ENCODE results near the gene MIER3. TPM values are rescaled to one million over a fixed set of nuclear protein-coding genes. Genes with fewer than 3 reads are reported as not detected.

The MIER3 gene, protein sequence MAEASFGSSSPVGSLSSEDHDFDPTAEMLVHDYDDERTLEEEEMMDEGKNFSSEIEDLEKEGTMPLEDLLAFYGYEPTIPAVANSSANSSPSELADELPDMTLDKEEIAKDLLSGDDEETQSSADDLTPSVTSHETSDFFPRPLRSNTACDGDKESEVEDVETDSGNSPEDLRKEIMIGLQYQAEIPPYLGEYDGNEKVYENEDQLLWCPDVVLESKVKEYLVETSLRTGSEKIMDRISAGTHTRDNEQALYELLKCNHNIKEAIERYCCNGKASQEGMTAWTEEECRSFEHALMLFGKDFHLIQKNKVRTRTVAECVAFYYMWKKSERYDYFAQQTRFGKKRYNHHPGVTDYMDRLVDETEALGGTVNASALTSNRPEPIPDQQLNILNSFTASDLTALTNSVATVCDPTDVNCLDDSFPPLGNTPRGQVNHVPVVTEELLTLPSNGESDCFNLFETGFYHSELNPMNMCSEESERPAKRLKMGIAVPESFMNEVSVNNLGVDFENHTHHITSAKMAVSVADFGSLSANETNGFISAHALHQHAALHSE
- total RNA-seq (23.1 TPM), polyA plus RNA-seq (10 to 100 TPM in 1 of 4 donors, 1 to 10 TPM in 3; 6.1 to 12.4 (median 6.7) TPM)

DNA sequence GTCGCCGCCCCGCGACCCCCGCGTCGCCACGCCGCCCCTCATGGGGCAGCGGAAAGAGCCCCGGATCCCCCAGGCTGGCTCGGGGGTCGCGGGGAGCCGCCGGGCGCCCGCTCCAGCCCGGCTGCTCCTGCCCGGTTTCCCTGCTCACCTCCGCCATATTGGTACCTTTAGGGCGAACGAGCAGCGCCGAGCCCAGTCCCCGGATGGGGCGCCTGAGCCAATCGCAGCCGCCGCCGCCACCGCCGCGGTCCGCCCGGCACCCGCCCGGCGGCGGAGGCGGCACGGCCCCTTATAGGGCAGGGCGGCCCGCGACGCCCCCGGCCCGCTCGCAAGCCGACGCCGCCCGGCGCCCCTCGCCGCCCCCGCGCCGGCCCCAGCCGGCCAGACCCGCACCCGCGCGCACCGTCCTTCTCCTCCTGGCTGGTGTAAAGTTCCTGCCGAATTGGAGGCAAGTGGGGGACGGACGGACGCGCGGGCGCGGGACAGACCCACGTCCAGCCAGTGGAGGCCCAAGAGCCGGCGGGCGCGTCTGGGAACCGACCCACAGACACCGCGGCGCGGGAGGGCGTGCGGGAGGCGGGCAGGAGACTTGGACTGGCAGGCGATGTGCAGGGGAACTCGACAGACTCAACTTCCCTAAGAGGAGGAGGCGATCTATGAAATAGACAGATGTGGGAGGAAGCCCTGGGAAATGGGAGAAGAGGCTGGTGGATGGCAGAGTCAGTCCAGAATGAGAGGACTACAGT is at the start of gene MIER3:
TSS of gene MIER3 (minus strand) at position 178 of the 746 bp plus-strand sequence. CDS start at position 157, 21 bp downstream.
- peak within 1 kb of the TSS; percentile 79 for H3K4me3 ChIP-seq (ENCODE audit: low read depth, low read length)
- Mint-ChIP-seq H3K4me3 (peak within 1 kb of the TSS; percentile 95 to 98 (median 96)), H3K4me1 (peaks cover 15 to 27% (median 17%) of the 10 kb centered on the region in 4 donors), H3K9me3 (no peaks in the 10 kb centered on the region), H3K27me3 (peaks cover 38% of the 10 kb centered on the region), H3K36me3 (no peaks in the 10 kb centered on the region), H3K27ac (peak within 1 kb of the TSS; percentile 32 to 92 (median 90))
- no peaks in the 10 kb centered on the region for H3K36me3 ChIP-seq (ENCODE audit: control insufficient read depth, insufficient read depth, low read length)
- H3K27ac ChIP-seq (ENCODE audit: insufficient read depth, low read length, poor library complexity, severe bottlenecking) = peak within 1 kb of the TSS; percentile 39
- H3K4me1 ChIP-seq (ENCODE audit: control insufficient read depth, insufficient read depth, low read length, poor library complexity, severe bottlenecking) = peaks cover 22% of the 10 kb centered on the region
- ATAC-seq (ENCODE audit: low read depth in 2 of 2) (peak; percentile 94), DNase-seq (peak; percentile 73 to 80 (median 78))
- H3K9me3 ChIP-seq (ENCODE audit: control insufficient read depth in 2 of 2, low read length in 2 of 2) = no peaks in the 10 kb centered on the region
- H3K27me3 ChIP-seq (ENCODE audit: control insufficient read depth, insufficient read depth, low read length) = peaks cover 38% of the 10 kb centered on the region

DNA sequence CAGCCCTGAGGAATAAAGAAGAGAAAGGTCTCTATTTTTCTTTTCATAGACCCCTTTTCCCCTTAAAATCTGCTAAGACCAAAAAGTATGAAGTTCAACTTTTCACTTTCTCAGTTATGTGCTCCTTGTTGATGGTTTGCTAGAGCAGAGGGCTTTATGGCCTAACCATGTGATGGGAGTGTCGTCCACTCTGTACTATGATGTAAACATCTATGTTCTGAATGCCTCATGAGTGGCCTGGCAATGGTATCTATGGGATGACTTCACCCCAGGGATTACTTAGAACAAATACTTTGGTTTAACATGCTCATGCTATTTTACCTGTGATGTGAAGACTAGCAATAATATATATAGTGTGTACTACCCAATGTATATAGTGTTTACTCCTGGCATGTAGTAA is 43.7 kb upstream of the MIER3 start:
- Mint-ChIP-seq H3K36me3 (no peaks in the 10 kb centered on the region), H3K4me3 (no peak overlapping the region), H3K4me1 (no peaks in the 10 kb centered on the region), H3K9me3 (peaks cover 0 to 1% (median 0%) of the 10 kb centered on the region in 7 donors), H3K27ac (no peak overlapping the region), H3K27me3 (peaks cover 27% of the 10 kb centered on the region)
- Histone ChIP-seq H3K4me1 (ENCODE audit: control insufficient read depth, insufficient read depth, low read length, poor library complexity, severe bottlenecking) (no peaks in the 10 kb centered on the region), H3K27me3 (ENCODE audit: control insufficient read depth, insufficient read depth, low read length) (peaks cover 23% of the 10 kb centered on the region), H3K9me3 (ENCODE audit: control insufficient read depth in 2 of 2, low read length in 2 of 2) (no peaks in the 10 kb centered on the region), H3K36me3 (ENCODE audit: control insufficient read depth, insufficient read depth, low read length) (no peaks in the 10 kb centered on the region), H3K27ac (ENCODE audit: insufficient read depth, low read length, poor library complexity, severe bottlenecking) (no peak overlapping the region), H3K4me3 (ENCODE audit: low read depth, low read length) (no peak overlapping the region)
- DNase-seq = no peak
- no peak for ATAC-seq (ENCODE audit: low read depth in 2 of 2)

DNA sequence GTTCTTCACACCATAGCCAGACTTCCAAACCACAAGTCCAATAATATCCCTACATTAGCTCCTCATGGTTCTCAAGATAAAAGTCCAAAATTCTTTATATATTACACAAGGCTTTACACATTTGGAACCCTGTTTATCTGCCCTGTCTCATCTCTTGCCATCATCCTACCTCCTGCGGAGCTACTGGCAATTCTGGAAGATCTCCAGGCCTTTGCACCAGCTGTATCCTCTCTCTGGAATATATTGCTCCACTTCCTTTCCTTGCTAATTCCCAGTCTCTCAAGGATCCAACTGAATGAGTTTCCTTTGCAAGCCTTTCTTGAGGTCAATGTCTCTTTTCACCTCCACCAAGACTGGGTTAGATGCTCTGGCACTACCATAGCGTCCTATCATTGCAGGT is 41.3 kb upstream of the MIER3 start:
- Mint-ChIP-seq H3K27ac (peak overlapping the region in 1 of 3 donors; percentile 1), H3K4me3 (no peak overlapping the region)

DNA sequence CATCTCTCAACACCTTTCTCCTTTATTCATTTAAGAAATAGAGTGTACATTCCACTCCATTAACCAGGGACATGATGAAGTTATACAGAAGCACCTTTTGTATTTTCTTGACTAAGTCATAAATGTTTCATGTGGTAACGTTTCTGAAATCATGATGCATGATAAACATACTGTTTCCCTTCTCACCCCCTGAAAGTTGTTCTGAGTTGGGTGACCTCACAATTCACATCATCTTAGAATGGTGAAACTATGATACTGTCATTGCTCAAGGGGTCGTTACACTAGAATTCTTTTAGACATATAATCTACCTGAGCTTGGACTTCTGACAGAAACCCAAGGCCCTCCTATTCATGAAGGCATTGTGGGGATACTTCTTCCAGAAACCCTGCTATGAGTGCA is 37.8 kb upstream of the MIER3 start:
- no peaks in the 10 kb centered on the region for H3K36me3 ChIP-seq (ENCODE audit: control insufficient read depth, insufficient read depth, low read length)
- no peak overlapping the region for H3K4me3 ChIP-seq (ENCODE audit: low read depth, low read length)
- H3K4me3 Mint-ChIP-seq = no peak overlapping the region
- H3K9me3 ChIP-seq (ENCODE audit: control insufficient read depth in 2 of 2, low read length in 2 of 2) = no peaks in the 10 kb centered on the region
- H3K36me3 Mint-ChIP-seq = no peaks in the 10 kb centered on the region
- peaks cover 8% of the 10 kb centered on the region for H3K27me3 Mint-ChIP-seq
- no peak overlapping the region for H3K27ac Mint-ChIP-seq
- DNase-seq (no peak), ATAC-seq (ENCODE audit: low read depth in 2 of 2) (no peak)
- no peak overlapping the region for H3K27ac ChIP-seq (ENCODE audit: insufficient read depth, low read length, poor library complexity, severe bottlenecking)
- peaks cover 0 to under 1% (median 0%) of the 10 kb centered on the region in 4 donors for H3K4me1 Mint-ChIP-seq
- H3K9me3 Mint-ChIP-seq = peaks cover 0 to 1% (median 0%) of the 10 kb centered on the region in 7 donors
- H3K27me3 ChIP-seq (ENCODE audit: control insufficient read depth, insufficient read depth, low read length) = peaks cover 12% of the 10 kb centered on the region
- no peaks in the 10 kb centered on the region for H3K4me1 ChIP-seq (ENCODE audit: control insufficient read depth, insufficient read depth, low read length, poor library complexity, severe bottlenecking)

More for the DNA sequence above, 41.3 kb upstream of the MIER3 start:
- H3K4me3 ChIP-seq (ENCODE audit: low read depth, low read length) = no peak overlapping the region
- H3K27me3 Mint-ChIP-seq = peaks cover 23% of the 10 kb centered on the region
- H3K4me1 ChIP-seq (ENCODE audit: control insufficient read depth, insufficient read depth, low read length, poor library complexity, severe bottlenecking) = no peaks in the 10 kb centered on the region
- H3K27ac ChIP-seq (ENCODE audit: insufficient read depth, low read length, poor library complexity, severe bottlenecking) = no peak overlapping the region
- H3K27me3 ChIP-seq (ENCODE audit: control insufficient read depth, insufficient read depth, low read length) = peaks cover 20% of the 10 kb centered on the region
- H3K9me3 Mint-ChIP-seq = peaks cover 0 to 1% (median 0%) of the 10 kb centered on the region in 7 donors
- no peaks in the 10 kb centered on the region for H3K36me3 ChIP-seq (ENCODE audit: control insufficient read depth, insufficient read depth, low read length)
- no peaks in the 10 kb centered on the region for H3K4me1 Mint-ChIP-seq
- H3K36me3 Mint-ChIP-seq = no peaks in the 10 kb centered on the region
- no peaks in the 10 kb centered on the region for H3K9me3 ChIP-seq (ENCODE audit: control insufficient read depth in 2 of 2, low read length in 2 of 2)
- ATAC-seq (ENCODE audit: low read depth in 2 of 2) (no peak), DNase-seq (no peak)

DNA sequence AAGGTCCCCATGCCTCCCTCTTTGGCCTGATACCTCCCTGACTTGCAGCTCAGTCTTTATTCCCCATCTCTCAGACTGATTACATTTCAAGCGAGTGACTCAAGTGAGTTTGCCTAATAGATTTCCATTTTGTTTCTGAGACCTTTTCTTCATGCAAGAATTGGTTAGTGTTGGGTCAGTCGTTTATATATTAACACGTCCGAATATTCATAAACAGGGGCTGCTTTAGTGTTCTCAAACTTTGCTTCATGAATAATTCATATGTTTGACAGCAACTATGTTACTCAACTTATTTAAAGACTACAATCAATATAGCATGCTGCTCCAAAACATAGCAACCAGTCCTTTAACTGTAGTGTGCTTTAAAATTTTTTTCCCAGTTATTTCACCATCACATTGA is 36.6 kb upstream of the MIER3 start:
- ATAC-seq (ENCODE audit: low read depth in 2 of 2) (no peak), DNase-seq (no peak)
- Histone ChIP-seq H3K27me3 (ENCODE audit: control insufficient read depth, insufficient read depth, low read length) (peaks cover 4% of the 10 kb centered on the region), H3K36me3 (ENCODE audit: control insufficient read depth, insufficient read depth, low read length) (no peaks in the 10 kb centered on the region), H3K4me1 (ENCODE audit: control insufficient read depth, insufficient read depth, low read length, poor library complexity, severe bottlenecking) (no peaks in the 10 kb centered on the region), H3K9me3 (ENCODE audit: control insufficient read depth in 2 of 2, low read length in 2 of 2) (no peaks in the 10 kb centered on the region), H3K4me3 (ENCODE audit: low read depth, low read length) (no peak overlapping the region), H3K27ac (ENCODE audit: insufficient read depth, low read length, poor library complexity, severe bottlenecking) (no peak overlapping the region)
- Mint-ChIP-seq H3K4me3 (no peak overlapping the region), H3K4me1 (peaks cover 0 to 9% (median 1%) of the 10 kb centered on the region in 4 donors), H3K27me3 (peaks cover 4% of the 10 kb centered on the region), H3K27ac (no peak overlapping the region), H3K36me3 (no peaks in the 10 kb centered on the region), H3K9me3 (no peaks in the 10 kb centered on the region)

DNA sequence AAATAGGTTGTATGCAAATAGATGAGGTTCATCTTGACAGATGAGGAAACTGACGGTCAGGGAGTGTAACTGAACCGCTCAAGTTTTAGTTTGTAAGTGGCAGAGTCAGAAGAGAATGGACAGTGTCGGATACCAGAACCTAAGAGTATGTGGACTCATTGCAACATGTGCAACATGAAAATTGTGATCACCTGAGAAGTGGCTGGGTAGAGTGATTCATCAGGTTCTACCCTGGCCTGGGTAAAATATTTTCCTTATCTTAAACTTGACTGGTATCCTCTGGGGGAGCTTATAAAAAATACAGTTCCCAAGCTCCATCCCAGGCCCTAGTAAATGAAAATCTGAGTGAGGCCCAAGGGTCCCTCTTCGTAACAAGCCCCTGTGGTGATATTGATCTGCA is 35.2 kb upstream of the MIER3 start:
- H3K9me3 ChIP-seq (ENCODE audit: control insufficient read depth in 2 of 2, low read length in 2 of 2) = no peaks in the 10 kb centered on the region
- Mint-ChIP-seq H3K4me1 (peaks cover 0 to 9% (median 1%) of the 10 kb centered on the region in 4 donors), H3K36me3 (no peaks in the 10 kb centered on the region), H3K27me3 (peaks cover 4% of the 10 kb centered on the region), H3K9me3 (no peaks in the 10 kb centered on the region), H3K27ac (no peak overlapping the region), H3K4me3 (no peak overlapping the region)
- no peaks in the 10 kb centered on the region for H3K4me1 ChIP-seq (ENCODE audit: control insufficient read depth, insufficient read depth, low read length, poor library complexity, severe bottlenecking)
- no peaks in the 10 kb centered on the region for H3K36me3 ChIP-seq (ENCODE audit: control insufficient read depth, insufficient read depth, low read length)
- H3K4me3 ChIP-seq (ENCODE audit: low read depth, low read length) = no peak overlapping the region
- ATAC-seq (ENCODE audit: low read depth in 2 of 2) (no peak), DNase-seq (no peak)
- no peak overlapping the region for H3K27ac ChIP-seq (ENCODE audit: insufficient read depth, low read length, poor library complexity, severe bottlenecking)
- peaks cover 2% of the 10 kb centered on the region for H3K27me3 ChIP-seq (ENCODE audit: control insufficient read depth, insufficient read depth, low read length)

DNA sequence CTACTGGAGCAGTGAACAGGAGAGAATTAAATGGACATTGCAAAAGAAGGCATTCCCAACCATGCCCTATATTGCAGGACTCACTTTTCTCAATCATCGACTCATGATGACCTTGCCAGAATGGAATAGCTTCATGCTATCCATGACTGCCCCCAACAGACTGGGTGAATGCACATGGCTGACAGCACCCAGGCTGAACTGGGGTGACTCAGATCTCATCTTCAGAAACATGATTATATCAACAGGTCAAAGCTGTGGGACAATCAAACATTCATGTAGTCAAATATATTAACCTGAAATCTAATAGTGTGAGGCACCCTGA is 34.7 kb upstream of the MIER3 start:
- H3K4me1 Mint-ChIP-seq = peaks cover 0 to 9% (median 1%) of the 10 kb centered on the region in 4 donors

More for the DNA sequence above, 34.7 kb upstream of the MIER3 start:
- Histone ChIP-seq H3K36me3 (ENCODE audit: control insufficient read depth, insufficient read depth, low read length) (no peaks in the 10 kb centered on the region), H3K9me3 (ENCODE audit: control insufficient read depth in 2 of 2, low read length in 2 of 2) (no peaks in the 10 kb centered on the region), H3K4me1 (ENCODE audit: control insufficient read depth, insufficient read depth, low read length, poor library complexity, severe bottlenecking) (no peaks in the 10 kb centered on the region), H3K4me3 (ENCODE audit: low read depth, low read length) (no peak overlapping the region), H3K27ac (ENCODE audit: insufficient read depth, low read length, poor library complexity, severe bottlenecking) (no peak overlapping the region), H3K27me3 (ENCODE audit: control insufficient read depth, insufficient read depth, low read length) (peaks cover 2% of the 10 kb centered on the region)
- H3K27me3 Mint-ChIP-seq = peaks cover 4% of the 10 kb centered on the region
- H3K36me3 Mint-ChIP-seq = no peaks in the 10 kb centered on the region
- no peaks in the 10 kb centered on the region for H3K9me3 Mint-ChIP-seq
- DNase-seq (no peak), ATAC-seq (ENCODE audit: low read depth in 2 of 2) (peak in 1 of 2 donors; percentile 20)
- no peak overlapping the region for H3K27ac Mint-ChIP-seq
- H3K4me3 Mint-ChIP-seq = no peak overlapping the region

Data from CD4-positive, CD25-positive, alpha-beta regulatory T cell (primary cell).